Activated T-helper 1 cell treated with Interleukin-2 at 50 U/mL for 16 hours (primary cell): ENCODE data around the gene BORCS8.
"Not testable (repeated sequence)": the region's sequence is repeated elsewhere in the genome, so short reads cannot be mapped to it uniquely, and the experiment has no call there.

Experiments
- DNase-seq: peaks from one replicate; pipeline ENCODE4 v3.0.0-alpha.2; 2020; ENCODE audit warnings: low read depth

Gene BORCS8

GRCh38 chr19:19192078-19192882 lies at the start of gene BORCS8, which contains the start of gene RFXANK:
Gene BORCS8, minus strand, starts transcription at chr19:19192152. Its CDS starts 35 bp downstream, at chr19:19192117.
Gene RFXANK, plus strand, starts transcription at chr19:19192258. Its CDS starts 1,689 bp downstream, at chr19:19193947.
- peak; percentile 96 for DNase-seq

- no peak for DNase-seq
Observed at GRCh38 chr19:19240476-19240875, 48.5 kb upstream of the BORCS8 start.

- no peak for DNase-seq
Observed at GRCh38 chr19:19239675-19240074, 47.7 kb upstream of the BORCS8 start.

GRCh38 chr19:19238126-19238894 lies 46.4 kb upstream of the BORCS8 start:
- DNase-seq, result no peak

- no peak for DNase-seq
Observed at GRCh38 chr19:19236173-19236572, 44.2 kb upstream of the BORCS8 start.

- DNase-seq, result no peak
Observed at GRCh38 chr19:19234220-19234816, 42.4 kb upstream of the BORCS8 start.

GRCh38 chr19:19232261-19232721 lies 40.3 kb upstream of the BORCS8 start:
- DNase-seq, result no peak

- no peak for DNase-seq
Observed at GRCh38 chr19:19230999-19231398, 39.0 kb upstream of the BORCS8 start.

GRCh38 chr19:19229701-19230100 lies 37.7 kb upstream of the BORCS8 start:
- DNase-seq, result no peak

GRCh38 chr19:19227217-19227616 lies 35.3 kb upstream of the BORCS8 start:
- DNase-seq, result no peak

GRCh38 chr19:19226663-19227062 lies 34.7 kb upstream of the BORCS8 start:
- DNase-seq, result no peak

- DNase-seq, result no peak
Observed at GRCh38 chr19:19226204-19226603, 34.3 kb upstream of the BORCS8 start.

- peak; percentile 63 for DNase-seq
Observed at GRCh38 chr19:19224852-19225494, 33.0 kb upstream of the BORCS8 start.

GRCh38 chr19:19224150-19224851 lies 32.3 kb upstream of the BORCS8 start:
- DNase-seq, result no peak

GRCh38 chr19:19223636-19224035 lies 31.7 kb upstream of the BORCS8 start:
- DNase-seq, result no peak

GRCh38 chr19:19223060-19223459 lies 31.1 kb upstream of the BORCS8 start:
- no peak for DNase-seq

GRCh38 chr19:19221000-19221399 lies 29.0 kb upstream of the BORCS8 start:
- DNase-seq, result not testable (repeated sequence)

GRCh38 chr19:19218911-19219310 lies 27.0 kb upstream of the BORCS8 start:
- DNase-seq, result no peak

GRCh38 chr19:19217099-19217498 lies 25.1 kb upstream of the BORCS8 start:
- DNase-seq, result no peak

GRCh38 chr19:19215792-19216191 lies 23.8 kb upstream of the BORCS8 start:
- no peak for DNase-seq

GRCh38 chr19:19214892-19215291 lies 22.9 kb upstream of the BORCS8 start:
- DNase-seq, result no peak

- DNase-seq, result no peak
Observed at GRCh38 chr19:19214159-19214490, 22.2 kb upstream of the BORCS8 start.
